ENCODE data around the gene PAM.

Gene PAM

GRCh38 chr5:102797322-102797884 is 42.3 kb downstream of the PAM start:
- H3K4me1 Mint-ChIP-seq (ENCODE audit: low read depth), result no peaks in the 10 kb centered on the region
- no peak overlapping the region for H3K4me3 Mint-ChIP-seq
- no peaks in the 10 kb centered on the region for H3K36me3 Mint-ChIP-seq (ENCODE audit: low read depth)
- no peak overlapping the region for H3K27ac Mint-ChIP-seq
- intact Hi-C loops (cut with micrococcal nuclease), result no loop called here
- no peaks in the 10 kb centered on the region for H3K9me3 Mint-ChIP-seq
- no peaks in the 10 kb centered on the region for H3K27me3 Mint-ChIP-seq

- Mint-ChIP-seq H3K27me3 (no peaks in the 10 kb centered on the region), H3K27ac (no peak overlapping the region), H3K4me3 (no peak overlapping the region), H3K36me3 (ENCODE audit: low read depth) (no peaks in the 10 kb centered on the region), H3K4me1 (ENCODE audit: low read depth) (peaks cover 6% of the 10 kb centered on the region), H3K9me3 (peaks cover 8% of the 10 kb centered on the region)
- intact Hi-C loops (cut with micrococcal nuclease), result no loop called here
Measured at GRCh38 chr5:102798104-102798785, 43.1 kb downstream of the PAM start.

GRCh38 chr5:102799017-102799416 is 43.9 kb downstream of the PAM start:
- Mint-ChIP-seq H3K27me3 (no peaks in the 10 kb centered on the region), H3K4me1 (ENCODE audit: low read depth) (peaks cover 7% of the 10 kb centered on the region), H3K9me3 (peaks cover 9% of the 10 kb centered on the region), H3K36me3 (ENCODE audit: low read depth) (no peaks in the 10 kb centered on the region), H3K27ac (no peak overlapping the region), H3K4me3 (no peak overlapping the region)
- intact Hi-C loops (cut with micrococcal nuclease), result no loop called here

- Mint-ChIP-seq H3K27ac (no peak overlapping the region), H3K4me1 (ENCODE audit: low read depth) (peaks cover 7% of the 10 kb centered on the region)
- intact Hi-C loops (cut with micrococcal nuclease), result no loop called here
Measured at GRCh38 chr5:102800427-102800826, 45.3 kb downstream of the PAM start.

GRCh38 chr5:102801371-102801770 is 46.3 kb downstream of the PAM start:
- no peak overlapping the region for H3K27ac Mint-ChIP-seq
- no peaks in the 10 kb centered on the region for H3K36me3 Mint-ChIP-seq (ENCODE audit: low read depth)
- peaks cover 9% of the 10 kb centered on the region for H3K9me3 Mint-ChIP-seq
- H3K4me3 Mint-ChIP-seq, result no peak overlapping the region
- H3K27me3 Mint-ChIP-seq, result no peaks in the 10 kb centered on the region
- intact Hi-C loops (cut with micrococcal nuclease), result no loop called here
- H3K4me1 Mint-ChIP-seq (ENCODE audit: low read depth), result peaks cover 7% of the 10 kb centered on the region

More at GRCh38 chr5:102800427-102800826, 45.3 kb downstream of the PAM start:
- no peaks in the 10 kb centered on the region for H3K36me3 Mint-ChIP-seq (ENCODE audit: low read depth)
- H3K27me3 Mint-ChIP-seq, result no peaks in the 10 kb centered on the region
- no peak overlapping the region for H3K4me3 Mint-ChIP-seq
- H3K9me3 Mint-ChIP-seq, result peaks cover 9% of the 10 kb centered on the region

GRCh38 chr5:102802708-102803458 is 47.8 kb downstream of the PAM start:
- intact Hi-C loops (cut with micrococcal nuclease), result no loop called here
- H3K27ac Mint-ChIP-seq, result no peak overlapping the region
- no peak overlapping the region for H3K4me3 Mint-ChIP-seq
- no peaks in the 10 kb centered on the region for H3K27me3 Mint-ChIP-seq
- H3K36me3 Mint-ChIP-seq (ENCODE audit: low read depth), result no peaks in the 10 kb centered on the region
- peaks cover 9% of the 10 kb centered on the region for H3K9me3 Mint-ChIP-seq
- H3K4me1 Mint-ChIP-seq (ENCODE audit: low read depth), result peaks cover 7% of the 10 kb centered on the region

- peaks cover 3% of the 10 kb centered on the region for H3K4me1 Mint-ChIP-seq (ENCODE audit: low read depth)
- H3K4me3 Mint-ChIP-seq, result no peak overlapping the region
- no peak overlapping the region for H3K27ac Mint-ChIP-seq
- peaks cover 4% of the 10 kb centered on the region for H3K9me3 Mint-ChIP-seq
- intact Hi-C loops (cut with micrococcal nuclease), result no loop called here
- H3K27me3 Mint-ChIP-seq, result no peaks in the 10 kb centered on the region
- no peaks in the 10 kb centered on the region for H3K36me3 Mint-ChIP-seq (ENCODE audit: low read depth)
Measured at GRCh38 chr5:102807878-102808502, 52.9 kb downstream of the PAM start.

- intact Hi-C loops (cut with micrococcal nuclease), result no loop called here
- Mint-ChIP-seq H3K9me3 (no peaks in the 10 kb centered on the region), H3K27me3 (no peaks in the 10 kb centered on the region), H3K4me3 (no peak overlapping the region), H3K27ac (no peak overlapping the region), H3K4me1 (ENCODE audit: low read depth) (no peaks in the 10 kb centered on the region), H3K36me3 (ENCODE audit: low read depth) (no peaks in the 10 kb centered on the region)
Measured at GRCh38 chr5:102809033-102809432, 53.9 kb downstream of the PAM start.

GRCh38 chr5:102811972-102812371 is 56.9 kb downstream of the PAM start:
- no peaks in the 10 kb centered on the region for H3K27me3 Mint-ChIP-seq
- no peaks in the 10 kb centered on the region for H3K9me3 Mint-ChIP-seq
- H3K36me3 Mint-ChIP-seq (ENCODE audit: low read depth), result no peaks in the 10 kb centered on the region
- H3K27ac Mint-ChIP-seq, result no peak overlapping the region
- intact Hi-C loops (cut with micrococcal nuclease), result no loop called here
- peaks cover 23% of the 10 kb centered on the region for H3K4me1 Mint-ChIP-seq (ENCODE audit: low read depth)
- H3K4me3 Mint-ChIP-seq, result no peak overlapping the region

- intact Hi-C loops (cut with micrococcal nuclease), result no loop called here
- no peaks in the 10 kb centered on the region for H3K27me3 Mint-ChIP-seq
- H3K9me3 Mint-ChIP-seq, result no peaks in the 10 kb centered on the region
- H3K36me3 Mint-ChIP-seq (ENCODE audit: low read depth), result no peaks in the 10 kb centered on the region
- H3K4me3 Mint-ChIP-seq, result no peak overlapping the region
- peaks cover 23% of the 10 kb centered on the region for H3K4me1 Mint-ChIP-seq (ENCODE audit: low read depth)
- no peak overlapping the region for H3K27ac Mint-ChIP-seq
Measured at GRCh38 chr5:102813740-102814139, 58.6 kb downstream of the PAM start.

- no peaks in the 10 kb centered on the region for H3K36me3 Mint-ChIP-seq (ENCODE audit: low read depth)
- H3K27ac Mint-ChIP-seq, result no peak overlapping the region
- intact Hi-C loops (cut with micrococcal nuclease), result loop anchor here (5.0 kb wide), 1 partner anchor 52 kb away; no protein-coding TSS in a partner anchor
- no peaks in the 10 kb centered on the region for H3K9me3 Mint-ChIP-seq
- H3K4me3 Mint-ChIP-seq, result no peak overlapping the region
- H3K4me1 Mint-ChIP-seq (ENCODE audit: low read depth), result peaks cover 23% of the 10 kb centered on the region
- H3K27me3 Mint-ChIP-seq, result no peaks in the 10 kb centered on the region
Measured at GRCh38 chr5:102815084-102815483, 60.0 kb downstream of the PAM start.

- no peak overlapping the region for H3K4me3 Mint-ChIP-seq
- intact Hi-C loops (cut with micrococcal nuclease), result loop anchor here (5.0 kb wide), 1 partner anchor 52 kb away; no protein-coding TSS in a partner anchor
- no peaks in the 10 kb centered on the region for H3K9me3 Mint-ChIP-seq
- peaks cover 23% of the 10 kb centered on the region for H3K4me1 Mint-ChIP-seq (ENCODE audit: low read depth)
- no peak overlapping the region for H3K27ac Mint-ChIP-seq
- no peaks in the 10 kb centered on the region for H3K27me3 Mint-ChIP-seq
- no peaks in the 10 kb centered on the region for H3K36me3 Mint-ChIP-seq (ENCODE audit: low read depth)
Measured at GRCh38 chr5:102815540-102816332, 60.6 kb downstream of the PAM start.

GRCh38 chr5:102818345-102818744 is 63.2 kb downstream of the PAM start:
- H3K4me1 Mint-ChIP-seq (ENCODE audit: low read depth), result peaks cover 23% of the 10 kb centered on the region
- no peaks in the 10 kb centered on the region for H3K27me3 Mint-ChIP-seq
- H3K27ac Mint-ChIP-seq, result no peak overlapping the region
- no peak overlapping the region for H3K4me3 Mint-ChIP-seq
- H3K36me3 Mint-ChIP-seq (ENCODE audit: low read depth), result no peaks in the 10 kb centered on the region
- intact Hi-C loops (cut with micrococcal nuclease), result loop anchor here (5.0 kb wide), 1 partner anchor 49 kb away; no protein-coding TSS in a partner anchor
- H3K9me3 Mint-ChIP-seq, result no peaks in the 10 kb centered on the region

All from dendritic cell treated with granulocyte-macrophage colony-stimulating factor and Interleukin-4, amounts not matched to agents 40 ng/mL and 50 ng/mL, for 4 days (primary cell).